ENCODE results near the gene OAS3.

Gene OAS3

DNA sequence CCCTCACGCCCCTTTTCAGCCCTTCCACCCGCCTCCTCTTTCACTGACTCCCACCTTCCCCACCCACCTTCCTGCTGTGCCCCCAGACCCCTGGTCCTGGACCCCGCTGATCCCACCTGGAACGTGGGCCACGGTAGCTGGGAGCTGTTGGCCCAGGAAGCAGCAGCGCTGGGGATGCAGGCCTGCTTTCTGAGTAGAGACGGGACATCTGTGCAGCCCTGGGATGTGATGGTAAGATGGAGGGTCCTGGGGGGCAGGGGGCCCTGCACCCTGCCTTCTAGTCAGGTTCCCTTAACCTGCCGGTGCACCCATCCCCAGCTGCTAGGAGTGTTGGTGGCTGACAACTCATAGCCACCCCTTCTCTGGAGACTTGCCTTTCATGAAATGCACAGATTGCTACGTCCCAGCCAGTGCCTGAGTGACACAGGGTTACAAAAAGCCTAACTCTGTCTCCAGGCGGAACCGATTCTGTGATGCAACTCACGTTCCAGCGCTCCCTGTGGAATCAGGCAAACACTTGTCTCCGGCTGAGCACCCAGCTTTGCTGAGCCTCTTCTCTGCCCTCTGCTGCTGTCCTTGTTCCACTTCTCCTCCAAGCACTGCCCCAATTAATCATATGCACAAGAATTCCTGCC lies 25.1 kb downstream of the OAS3 start:
- no peak for ATAC-seq (ENCODE audit: insufficient read depth, low read depth)
- no peak for DNase-seq

DNA sequence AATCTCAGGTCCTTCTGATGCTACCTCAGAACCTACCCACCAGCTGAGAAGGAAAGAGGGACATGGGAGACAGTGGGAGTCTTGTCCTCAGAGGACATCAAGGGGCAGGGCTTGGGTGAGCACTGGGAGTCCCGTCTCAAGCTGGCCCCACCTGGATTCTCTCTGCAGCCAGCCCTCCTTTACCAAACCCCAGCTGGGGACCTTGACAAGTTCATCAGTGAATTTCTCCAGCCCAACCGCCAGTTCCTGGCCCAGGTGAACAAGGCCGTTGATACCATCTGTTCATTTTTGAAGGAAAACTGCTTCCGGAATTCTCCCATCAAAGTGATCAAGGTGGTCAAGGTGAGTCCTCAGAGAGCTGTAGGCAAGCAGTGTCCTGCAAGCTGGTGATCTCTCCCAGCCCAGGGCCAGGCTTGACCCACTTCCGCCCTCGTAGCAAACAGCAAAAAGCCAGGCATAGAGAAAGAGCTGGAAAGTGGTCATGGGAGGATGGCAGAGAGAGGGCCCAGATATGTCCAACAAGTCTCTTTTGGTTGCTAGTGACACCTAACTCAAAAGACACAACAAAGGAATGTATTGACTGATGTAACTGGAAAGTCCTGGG lies 25.9 kb downstream of the OAS3 start:
- no peak overlapping the region for H2AFZ ChIP-seq (ENCODE audit: low read depth, low read length)
- no peak overlapping the region for H3K27ac ChIP-seq (ENCODE audit: low read length)
- no peaks in the 10 kb centered on the region for H3K4me1 ChIP-seq (ENCODE audit: insufficient read depth, low read length)
- TF ChIP-seq CTCF (IDR thresholded peaks at IDR 0.05; ENCODE audit: borderline replicate concordance, extremely low read depth, low read length, poor library complexity, severe bottlenecking) (no peak), EZH2 (IDR thresholded peaks at IDR 0.05; ENCODE audit: borderline replicate concordance, low read depth, low read length, severe bottlenecking) (no peak)
- no peak for DNase-seq
- ATAC-seq (ENCODE audit: insufficient read depth, low read depth) = no peak
- peaks cover 82% of the 10 kb centered on the region for H3K36me3 ChIP-seq (ENCODE audit: insufficient read depth, low read length)
- H3K27me3 ChIP-seq (ENCODE audit: insufficient read depth, low read length, poor library complexity) = no peaks in the 10 kb centered on the region
- no peaks in the 10 kb centered on the region for H4K20me1 ChIP-seq (ENCODE audit: insufficient read depth, low read length)
- H3K9ac ChIP-seq (ENCODE audit: low read depth, low read length) = no peak overlapping the region
- peaks cover 3% of the 10 kb centered on the region for H3K9me3 ChIP-seq (ENCODE audit: insufficient read depth, low read length, severe bottlenecking)
- no peaks in the 10 kb centered on the region for H3K79me2 ChIP-seq (ENCODE audit: insufficient read depth, low read length)
- H3K4me2 ChIP-seq (ENCODE audit: insufficient read depth, low read length) = no peak overlapping the region
- H3K4me3 ChIP-seq (ENCODE audit: low read depth in 1 of 2, low read length in 2 of 2) = no peak overlapping the region

More for the DNA sequence above, 25.1 kb downstream of the OAS3 start:
- no peak for TF ChIP-seq CTCF (IDR thresholded peaks at IDR 0.05; ENCODE audit: borderline replicate concordance, extremely low read depth, low read length, poor library complexity, severe bottlenecking)
- TF ChIP-seq EZH2 (IDR thresholded peaks at IDR 0.05; ENCODE audit: borderline replicate concordance, low read depth, low read length, severe bottlenecking) = no peak
- Histone ChIP-seq H3K79me2 (ENCODE audit: insufficient read depth, low read length) (no peaks in the 10 kb centered on the region), H3K36me3 (ENCODE audit: insufficient read depth, low read length) (peaks cover 86% of the 10 kb centered on the region), H3K27ac (ENCODE audit: low read length) (no peak overlapping the region), H3K4me1 (ENCODE audit: insufficient read depth, low read length) (no peaks in the 10 kb centered on the region), H3K4me2 (ENCODE audit: insufficient read depth, low read length) (no peak overlapping the region), H3K27me3 (ENCODE audit: insufficient read depth, low read length, poor library complexity) (no peaks in the 10 kb centered on the region), H3K9ac (ENCODE audit: low read depth, low read length) (no peak overlapping the region), H3K4me3 (ENCODE audit: low read depth in 1 of 2, low read length in 2 of 2) (no peak overlapping the region), H4K20me1 (ENCODE audit: insufficient read depth, low read length) (no peaks in the 10 kb centered on the region), H3K9me3 (ENCODE audit: insufficient read depth, low read length, severe bottlenecking) (peaks cover 7% of the 10 kb centered on the region), H2AFZ (ENCODE audit: low read depth, low read length) (no peak overlapping the region)

- DNase-seq = no peak
- H3K4me1 ChIP-seq (ENCODE audit: insufficient read depth, low read length) = no peaks in the 10 kb centered on the region
- peaks cover 84% of the 10 kb centered on the region for H3K36me3 ChIP-seq (ENCODE audit: insufficient read depth, low read length)
- no peak overlapping the region for H3K4me2 ChIP-seq (ENCODE audit: insufficient read depth, low read length)
- no peaks in the 10 kb centered on the region for H3K9me3 ChIP-seq (ENCODE audit: insufficient read depth, low read length, severe bottlenecking)
- no peak overlapping the region for H3K27ac ChIP-seq (ENCODE audit: low read length)
- H4K20me1 ChIP-seq (ENCODE audit: insufficient read depth, low read length) = no peaks in the 10 kb centered on the region
- H3K9ac ChIP-seq (ENCODE audit: low read depth, low read length) = no peak overlapping the region
- H3K27me3 ChIP-seq (ENCODE audit: insufficient read depth, low read length, poor library complexity) = no peaks in the 10 kb centered on the region
- no peaks in the 10 kb centered on the region for H3K79me2 ChIP-seq (ENCODE audit: insufficient read depth, low read length)
- no peak for TF ChIP-seq CTCF (IDR thresholded peaks at IDR 0.05; ENCODE audit: borderline replicate concordance, extremely low read depth, low read length, poor library complexity, severe bottlenecking)
- no peak for TF ChIP-seq EZH2 (IDR thresholded peaks at IDR 0.05; ENCODE audit: borderline replicate concordance, low read depth, low read length, severe bottlenecking)
- no peak overlapping the region for H2AFZ ChIP-seq (ENCODE audit: low read depth, low read length)
- ATAC-seq (ENCODE audit: insufficient read depth, low read depth) = no peak
- no peak overlapping the region for H3K4me3 ChIP-seq (ENCODE audit: low read depth in 1 of 2, low read length in 2 of 2)
Observed at GRCh38 chr12:112964915-112965314, 26.6 kb downstream of the OAS3 start.

Data from DND-41 (cell line).